GM12891 (cell line): Measurements from ENCODE around the gene GDF7.

Experiments
- POLR2A ChIP-seq: IDR thresholded peaks from 2 replicates; pipeline ENCODE4 v1.6.1; 2011; ENCODE audit warnings: low read depth, low read length, control low read depth
- SPI1 ChIP-seq: IDR thresholded peaks from 2 replicates; pipeline ENCODE4 v1.6.1; 2011; ENCODE audit warnings: low read depth, low read length, control low read depth
- TAF1 ChIP-seq: IDR thresholded peaks from 2 replicates; pipeline ENCODE4 v1.6.1; 2011; ENCODE audit warnings: low read depth, low read length, control low read depth

DNA sequence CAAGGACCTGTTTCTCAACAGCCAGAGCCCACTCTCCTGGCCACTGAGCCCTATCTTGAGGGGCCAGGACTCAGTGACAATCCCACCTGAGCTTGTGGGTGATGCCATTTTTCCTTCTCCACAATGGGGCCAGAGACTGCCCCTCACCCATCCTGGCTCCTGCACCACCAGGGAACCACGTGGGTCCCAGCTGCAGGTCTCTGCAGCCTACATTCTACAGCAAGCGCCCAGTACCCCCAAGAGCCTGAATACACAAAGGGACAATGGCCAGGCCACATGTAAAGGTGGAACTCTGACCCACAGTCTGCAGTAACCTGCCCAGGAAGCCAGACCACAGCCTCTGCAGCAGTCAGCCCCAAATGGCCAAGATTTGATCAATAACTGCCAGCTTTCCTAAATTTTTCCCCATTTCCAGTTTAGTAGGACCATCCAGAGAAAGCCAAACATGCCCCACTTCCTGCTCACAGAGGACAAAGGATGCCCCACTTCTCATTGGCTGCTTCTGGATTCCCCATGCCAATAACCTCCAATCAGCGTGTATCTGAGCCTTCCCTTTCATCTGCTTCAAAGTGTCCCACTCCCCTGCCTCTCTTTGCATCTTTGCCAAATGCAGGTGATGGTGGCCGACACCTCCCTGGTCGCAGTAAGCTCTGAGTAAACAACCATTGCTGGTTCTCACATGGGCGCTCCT is 35.2 kb upstream of the GDF7 start:
- no peak for TF ChIP-seq POLR2A
- no peak for TF ChIP-seq SPI1
- no peak for TF ChIP-seq TAF1
